K562 (cell line): ENCODE data around the gene TBC1D32. TPM values are rescaled to one million over a fixed set of nuclear protein-coding genes. Genes with fewer than 3 reads are reported as not detected.

Source experiments
- ATAC-seq: fragments of 200-7000 bp; cut with Tn5 transposase; 3 replicates; pipeline ENCODE4 v1.9.1; 2020; ENCODE audit warnings: moderate library complexity
- BruUV-seq: library from RNA; stranded (reverse); fragments of 400-500 nt; replicated peaks from 2 replicates; lab custom pipeline; 2021; lab: Mats Ljungman, UMichigan
- CTCF ChIA-PET: fragments of 300-600 bp; formaldehyde crosslinking; extraction: SDS; loops from one replicate; lab custom pipeline; 2021; ENCODE audit warnings: low intra/inter-chr PET ratio; lab: Yijun Ruan, JAX
- POLR2A ChIA-PET: fragments of 300-600, 350-650 bp; sonication (Branson Sonifier 250); formaldehyde crosslinking; extraction: SDS; loops from one replicate; lab custom pipeline; 2021; ENCODE audit warnings: antibody characterized with exemption, inconsistent platforms; lab: Yijun Ruan, JAX
- DNase-seq, 4 experiments: peaks; one replicate each; pipeline versions ENCODE4 v3.0.0 to v3.0.0-alpha.2; 2011 to 2018; ENCODE audit warnings: low spot score in 3 of 4, mixed read lengths in 3 of 4; ENCODE audit errors: extremely low read depth in 1 of 4
- FAIRE-seq: peaks from 2 replicates; lab custom pipeline; 2011; peaks lifted over from hg19 to GRCh38; lab: Jason Lieb, UNC
- H2AFZ ChIP-seq: 2 replicates; pipeline ENCODE4 v1.6.0; 2011; ENCODE audit warnings: low read depth, low read length, control low read depth, inconsistent platforms
- H3K27ac ChIP-seq: fragments of 200-600 bp; 3 replicates; pipeline ENCODE4 v1.8.0; 2011; ENCODE audit warnings: low read depth, mild to moderate bottlenecking, control low read depth, inconsistent platforms, low read length, moderate library complexity, mixed read lengths; ENCODE audit errors: extremely low read depth
- H3K27me3 ChIP-seq, 2 experiments: fragments of 300-600 bp in 1 of 2; 2 replicates in 1 of 2; 3 replicates in 1 of 2; pipeline versions ENCODE4 v1.6.0 to v1.8.0; 2011; ENCODE audit warnings: inconsistent platforms in 2 of 2, low read length in 2 of 2, mild to moderate bottlenecking in 1 of 2, mixed read lengths in 1 of 2, moderate library complexity in 1 of 2; ENCODE audit not compliant: control insufficient read depth in 2 of 2, insufficient read depth in 2 of 2
- H3K36me3 ChIP-seq: fragments of 300-600 bp; 3 replicates; pipeline ENCODE4 v1.8.0; 2011; ENCODE audit warnings: mild to moderate bottlenecking, low read length, inconsistent platforms; ENCODE audit not compliant: control insufficient read depth, insufficient read depth
- H3K4me1 ChIP-seq, 2 experiments: fragments of 200-600 bp in 1 of 2; replicated peaks in 1 of 2; 2 replicates in 1 of 2; 3 replicates in 1 of 2; pipeline versions ENCODE4 v1.5.1 to v1.8.0; 2011; ENCODE audit warnings: inconsistent platforms in 2 of 2, low read length in 2 of 2, mild to moderate bottlenecking in 1 of 2, mixed read lengths in 1 of 2, moderate library complexity in 1 of 2; ENCODE audit not compliant: control insufficient read depth in 2 of 2, insufficient read depth in 2 of 2
- H3K4me2 ChIP-seq: 2 replicates; pipeline ENCODE4 v1.6.1; 2011; ENCODE audit warnings: low read length, control low read depth, inconsistent platforms, mixed read lengths; ENCODE audit not compliant: insufficient read depth
- H3K4me3 ChIP-seq: fragments of 200-600 bp; sonication (generic), shearing (Covaris generic); 2 replicates; pipeline ENCODE4 v1.5.1; 2016; ENCODE audit warnings: control low read depth, inconsistent platforms
- H3K79me2 ChIP-seq: fragments of 200-600 bp; 3 replicates; pipeline ENCODE4 v1.8.0; 2011; ENCODE audit warnings: low read length, inconsistent platforms; ENCODE audit not compliant: control insufficient read depth, insufficient read depth
- H3K9ac ChIP-seq, 2 experiments: 2 replicates each; pipeline versions ENCODE4 v1.6.0 to v1.6.1; 2011; ENCODE audit warnings: low read depth in 2 of 2, low read length in 2 of 2, control low read depth in 1 of 2, inconsistent platforms in 1 of 2, mild to moderate bottlenecking in 1 of 2, mixed read lengths in 1 of 2; ENCODE audit not compliant: insufficient read depth in 1 of 2
- H3K9me1 ChIP-seq: one replicate; pipeline ENCODE4 v1.6.0; 2011; ENCODE audit warnings: inconsistent platforms, mild to moderate bottlenecking, low read length, moderate library complexity; ENCODE audit not compliant: control insufficient read depth, insufficient read depth
- H3K9me3 ChIP-seq: replicated peaks from 2 replicates; pipeline ENCODE4 v1.5.1; 2011; ENCODE audit warnings: low read depth, low read length, inconsistent platforms; ENCODE audit not compliant: control insufficient read depth, insufficient read depth
- H4K20me1 ChIP-seq: replicated peaks from 2 replicates; pipeline ENCODE4 v1.6.1; 2011; ENCODE audit warnings: low read length, inconsistent platforms, mixed read lengths; ENCODE audit not compliant: control insufficient read depth, insufficient read depth
- ASH1L ChIP-seq: fragments of 450-650 bp; IDR thresholded peaks from 2 replicates; pipeline ENCODE4 v1.6.1; 2018; ENCODE audit warnings: borderline replicate concordance, mild to moderate bottlenecking, low read depth; ENCODE audit not compliant: partially characterized antibody
- CBX3 ChIP-seq, 2 experiments: IDR thresholded peaks; 1 replicate in 1 of 2; 2 replicates in 1 of 2; pipeline ENCODE4 v1.6.1; 2012; ENCODE audit warnings: inconsistent platforms in 2 of 2, low read length in 2 of 2, borderline replicate concordance in 1 of 2, control low read depth in 1 of 2
- FIP1L1 ChIP-seq: fragments of 200-400 bp; formaldehyde crosslinking; IDR thresholded peaks from 2 replicates; pipeline ENCODE4 v1.6.1; 2018; ENCODE audit warnings: mild to moderate bottlenecking, low read depth, low read length; ENCODE audit not compliant: poor library complexity, severe bottlenecking
- GTF2B ChIP-seq: IDR thresholded peaks from 2 replicates; pipeline ENCODE4 v1.6.1; 2011; ENCODE audit not compliant: insufficient read length; ENCODE audit errors: extremely low read depth
- HBP1 ChIP-seq: fragments of 450-650 bp; formaldehyde crosslinking; IDR thresholded peaks from 2 replicates; pipeline ENCODE4 v1.4.0; 2022; ENCODE audit warnings: missing genetic modification characterization
- KAT8 ChIP-seq: fragments of 450-650 bp; IDR thresholded peaks from 2 replicates; pipeline ENCODE4 v1.6.1; 2016; ENCODE audit warnings: low read depth, mild to moderate bottlenecking
- KLF16 ChIP-seq: IDR thresholded peaks from 2 replicates; pipeline ENCODE4 v1.6.1; 2016; ENCODE audit warnings: antibody characterized with exemption
- L3MBTL2 ChIP-seq: fragments of 450-650 bp; IDR thresholded peaks from 2 replicates; pipeline ENCODE4 v1.6.1; 2016; ENCODE audit warnings: mild to moderate bottlenecking, moderate library complexity
- PHB2 ChIP-seq: fragments of 450-650 bp; IDR thresholded peaks from 2 replicates; pipeline ENCODE4 v1.6.1; 2017; ENCODE audit warnings: low read depth
- TAF9B ChIP-seq: fragments of 450-650 bp; IDR thresholded peaks from 2 replicates; pipeline ENCODE4 v1.6.1; 2018; ENCODE audit warnings: mild to moderate bottlenecking; ENCODE audit not compliant: partially characterized antibody
- TGIF2 ChIP-seq: sonication (generic); formaldehyde crosslinking; IDR thresholded peaks from 2 replicates; pipeline ENCODE4 v1.8.1; 2022; ENCODE audit warnings: mild to moderate bottlenecking, missing genetic modification reagents, moderate library complexity
- ZFP1 ChIP-seq: fragments of 450-650 bp; formaldehyde crosslinking; IDR thresholded peaks from 2 replicates; pipeline ENCODE4 v1.4.0; 2020; ENCODE audit warnings: mild to moderate bottlenecking, mixed read lengths
- ZKSCAN8 ChIP-seq: fragments of 200-800 bp; sonication (Bioruptor generic); IDR thresholded peaks from 2 replicates; pipeline ENCODE4 v1.6.1; 2016; ENCODE audit warnings: missing genetic modification characterization, missing compliant biosample characterization
- ZNF644 ChIP-seq: fragments of 200-800 bp; sonication (Bioruptor generic); IDR thresholded peaks from 2 replicates; pipeline ENCODE4 v1.6.1; 2016; ENCODE audit warnings: low read depth, missing genetic modification characterization, missing compliant biosample characterization
- ZNF79 ChIP-seq: fragments of 250-450 bp; sonication (Bioruptor Pico); IDR thresholded peaks from 2 replicates; pipeline ENCODE4 v1.4.0; 2020; ENCODE audit warnings: low read depth, mild to moderate bottlenecking, moderate library complexity
- WGBS: fragments of 100-300 bp; shearing (Covaris generic); methylation state at CpG from one replicate; pipeline ENCODE4 v1.1.6; 2016; ENCODE audit warnings: low coverage, mixed read lengths; ENCODE audit not compliant: insufficient coverage; ENCODE audit errors: missing lambda C conversion rate; 5-methylcytosine and 5-hydroxymethylcytosine counted together
- in situ Hi-C: fragments of 300-500 bp; cut with MboI; formaldehyde crosslinking; loops from 4 replicates; pipeline ENCODE4 v1.15.0; 2018; ENCODE audit warnings: inconsistent platforms, mixed read lengths
- intact Hi-C: fragments of 100-400 bp; cut with micrococcal nuclease; formaldehyde crosslinking; loops from 2 replicates; pipeline ENCODE4 v1.14.2; 2022
- polyA plus RNA-seq, 8 experiments: library from polyadenylated mRNA; depleted of rRNA in 4 of 8; stranded (reverse) in 5 of 8; unstranded in 3 of 8; fragments of >200 nt; fragmentation: Nextera tagmentation in 2 of 8; fragmentation: Illumina TruSeq in 1 of 8; extraction: Ambion mirVana in 2 of 8; extraction: Trizol in 1 of 8; gene quantifications; 2 replicates each; pipeline versions ENCODE4 v1.2.1 to v1.2.3, GENCODE V29; 2011 to 2014; ENCODE audit warnings: inconsistent platforms in 1 of 8, missing spikeins in 1 of 8
- total RNA-seq, 7 experiments: library from RNA; depleted of rRNA in 6 of 7; stranded (reverse); fragments of >200 nt in 6 of 7; fragmentation: Illumina TruSeq in 2 of 7; extraction: Trizol in 2 of 7; gene quantifications; 2 replicates each; pipeline versions ENCODE4 v1.2.1 to v1.2.3, GENCODE V29; 2011 to 2021; ENCODE audit warnings: low replicate concordance in 1 of 7

TBC1D32 gene
- total and polyA plus RNA-seq, 9 of the 15 experiments (the other 6 are each of a cell fraction or from before 2014, with no cell fraction given): 2.5 to 9.6 (median 3.9) TPM

- H3K27me3 ChIP-seq: no peaks in the 10 kb centered on the region
- no peak overlapping the region for H3K4me3 ChIP-seq
- DNase-seq: no peak
- H3K9ac ChIP-seq: no peak overlapping the region
- BruUV-seq: no TSS peak
- FAIRE-seq: no peak
- 8% methylated on average over 3 of the region's 3 CpGs for WGBS
- in situ Hi-C loops: no loop called here
- intact Hi-C loops: no loop called here
- ATAC-seq: no peak
- no peaks in the 10 kb centered on the region for H4K20me1 ChIP-seq
- no peak overlapping the region for H3K27ac ChIP-seq
- no peak overlapping the region for H2AFZ ChIP-seq
- ChIA-PET CTCF (no interaction called here), POLR2A (no interaction called here)
- H3K36me3 ChIP-seq: no peaks in the 10 kb centered on the region
- no peak overlapping the region for H3K4me2 ChIP-seq
- no peaks in the 10 kb centered on the region for H3K4me1 ChIP-seq
- no peaks in the 10 kb centered on the region for H3K9me3 ChIP-seq
- TF ChIP-seq L3MBTL2 (no peak), ZNF79 (CRISPR knock-in tag) (no peak), PHB2 (no peak), KAT8 (no peak), TAF9B (no peak), CBX3 (IDR thresholded peaks at IDR 0.05; ENCODE audit: borderline replicate concordance in 1 of 2, low read length in 2 of 2) (no peak), HBP1 (CRISPR knock-in tag) (no peak), FIP1L1 (no peak), GTF2B (no peak), ZNF644 (tag) (no peak), TGIF2 (CRISPR knock-in tag) (no peak), ZFP1 (CRISPR knock-in tag) (no peak), KLF16 (no peak), ZKSCAN8 (CRISPR knock-in tag) (no peak), ASH1L (no peak)
- no peaks in the 10 kb centered on the region for H3K9me1 ChIP-seq
- H3K79me2 ChIP-seq: no peaks in the 10 kb centered on the region
These were observed 247.4 kb downstream of the TBC1D32 start for GRCh38 chr6:121086876-121087275.
